ENCODE data around the gene LDLRAD2. TPM values are rescaled to one million over a fixed set of nuclear protein-coding genes. Genes with fewer than 3 reads are reported as not detected.

The LDLRAD2 gene
- total RNA-seq, 1 donor from 2014 or later, result 0.14 TPM

- Histone ChIP-seq H3K4me1 (ENCODE audit: insufficient read depth, low read length) (no peaks in the 10 kb centered on the region), H3K79me2 (ENCODE audit: insufficient read depth, low read length) (no peaks in the 10 kb centered on the region), H2AFZ (ENCODE audit: low read depth, low read length) (no peak overlapping the region), H3K36me3 (ENCODE audit: insufficient read depth, low read length) (peaks cover 28% of the 10 kb centered on the region), H3K27me3 (ENCODE audit: insufficient read depth, low read length) (no peaks in the 10 kb centered on the region), H3K4me2 (ENCODE audit: low read length) (no peak overlapping the region), H3K27ac (ENCODE audit: low read depth, low read length) (no peak overlapping the region), H3K4me3 (ENCODE audit: insufficient read depth, low read depth, low read length) (no peak overlapping the region), H3K9ac (ENCODE audit: low read length) (no peak overlapping the region), H4K20me1 (ENCODE audit: insufficient read depth, low read length) (no peaks in the 10 kb centered on the region), H3K9me3 (ENCODE audit: insufficient read depth, low read depth, low read length) (peaks cover 5% of the 10 kb centered on the region)
- TF ChIP-seq CTCF (IDR thresholded peaks at IDR 0.05; ENCODE audit: insufficient read depth, low read depth, low read length), result no peak
- no peak for TF ChIP-seq EZH2 (IDR thresholded peaks at IDR 0.05; ENCODE audit: insufficient read depth, low read length)
- no peak for FAIRE-seq
- no peaks in the 10 kb centered on the region for H3K4me1 Mint-ChIP-seq (ENCODE audit: low read depth, unreplicated experiment)
- no peak overlapping the region for H3K4me3 Mint-ChIP-seq (ENCODE audit: unreplicated experiment)
- peaks cover 45% of the 10 kb centered on the region for H3K36me3 Mint-ChIP-seq (ENCODE audit: low read depth, unreplicated experiment)
- peaks cover 6% of the 10 kb centered on the region for H3K9me3 Mint-ChIP-seq (ENCODE audit: unreplicated experiment)
- no peak for DNase-seq (ENCODE audit: low read depth)
- no peak overlapping the region for H3K27ac Mint-ChIP-seq (ENCODE audit: unreplicated experiment)
- H3K27me3 Mint-ChIP-seq (ENCODE audit: low read depth, unreplicated experiment), result no peaks in the 10 kb centered on the region
Observed at GRCh38 chr1:21833392-21833976, 21.4 kb downstream of the LDLRAD2 start.

GRCh38 chr1:21834094-21834493, 22.0 kb downstream of the LDLRAD2 start:
- TF ChIP-seq CTCF (IDR thresholded peaks at IDR 0.05; ENCODE audit: insufficient read depth, low read depth, low read length) (no peak), EZH2 (IDR thresholded peaks at IDR 0.05; ENCODE audit: insufficient read depth, low read length) (no peak)
- Histone ChIP-seq H2AFZ (ENCODE audit: low read depth, low read length) (no peak overlapping the region), H3K9me3 (ENCODE audit: insufficient read depth, low read depth, low read length) (peaks cover 5% of the 10 kb centered on the region), H3K27ac (ENCODE audit: low read depth, low read length) (no peak overlapping the region), H3K4me1 (ENCODE audit: insufficient read depth, low read length) (no peaks in the 10 kb centered on the region), H3K9ac (ENCODE audit: low read length) (no peak overlapping the region), H3K4me2 (ENCODE audit: low read length) (no peak overlapping the region), H4K20me1 (ENCODE audit: insufficient read depth, low read length) (no peaks in the 10 kb centered on the region), H3K4me3 (ENCODE audit: insufficient read depth, low read depth, low read length) (no peak overlapping the region), H3K36me3 (ENCODE audit: insufficient read depth, low read length) (peaks cover 30% of the 10 kb centered on the region), H3K79me2 (ENCODE audit: insufficient read depth, low read length) (no peaks in the 10 kb centered on the region), H3K27me3 (ENCODE audit: insufficient read depth, low read length) (no peaks in the 10 kb centered on the region)
- FAIRE-seq, result no peak
- peaks cover 44% of the 10 kb centered on the region for H3K36me3 Mint-ChIP-seq (ENCODE audit: low read depth, unreplicated experiment)
- DNase-seq (ENCODE audit: low read depth), result no peak
- H3K27me3 Mint-ChIP-seq (ENCODE audit: low read depth, unreplicated experiment), result no peaks in the 10 kb centered on the region
- no peaks in the 10 kb centered on the region for H3K4me1 Mint-ChIP-seq (ENCODE audit: low read depth, unreplicated experiment)
- no peak overlapping the region for H3K27ac Mint-ChIP-seq (ENCODE audit: unreplicated experiment)
- no peak overlapping the region for H3K4me3 Mint-ChIP-seq (ENCODE audit: unreplicated experiment)
- peaks cover 6% of the 10 kb centered on the region for H3K9me3 Mint-ChIP-seq (ENCODE audit: unreplicated experiment)

GRCh38 chr1:21834666-21835065, 22.6 kb downstream of the LDLRAD2 start:
- Mint-ChIP-seq H3K4me3 (ENCODE audit: unreplicated experiment) (no peak overlapping the region), H3K27ac (ENCODE audit: unreplicated experiment) (no peak overlapping the region), H3K4me1 (ENCODE audit: low read depth, unreplicated experiment) (no peaks in the 10 kb centered on the region), H3K36me3 (ENCODE audit: low read depth, unreplicated experiment) (peaks cover 44% of the 10 kb centered on the region), H3K9me3 (ENCODE audit: unreplicated experiment) (peaks cover 6% of the 10 kb centered on the region), H3K27me3 (ENCODE audit: low read depth, unreplicated experiment) (no peaks in the 10 kb centered on the region)
- no peaks in the 10 kb centered on the region for H3K4me1 ChIP-seq (ENCODE audit: insufficient read depth, low read length)
- no peak overlapping the region for H3K9ac ChIP-seq (ENCODE audit: low read length)
- H3K9me3 ChIP-seq (ENCODE audit: insufficient read depth, low read depth, low read length), result peaks cover 5% of the 10 kb centered on the region
- peaks cover 30% of the 10 kb centered on the region for H3K36me3 ChIP-seq (ENCODE audit: insufficient read depth, low read length)
- H3K4me3 ChIP-seq (ENCODE audit: insufficient read depth, low read depth, low read length), result no peak overlapping the region
- no peaks in the 10 kb centered on the region for H4K20me1 ChIP-seq (ENCODE audit: insufficient read depth, low read length)
- FAIRE-seq (no peak), DNase-seq (ENCODE audit: low read depth) (no peak)
- H3K79me2 ChIP-seq (ENCODE audit: insufficient read depth, low read length), result no peaks in the 10 kb centered on the region
- no peak overlapping the region for H3K27ac ChIP-seq (ENCODE audit: low read depth, low read length)
- H3K4me2 ChIP-seq (ENCODE audit: low read length), result no peak overlapping the region
- no peak for TF ChIP-seq CTCF (IDR thresholded peaks at IDR 0.05; ENCODE audit: insufficient read depth, low read depth, low read length)
- no peak for TF ChIP-seq EZH2 (IDR thresholded peaks at IDR 0.05; ENCODE audit: insufficient read depth, low read length)
- no peaks in the 10 kb centered on the region for H3K27me3 ChIP-seq (ENCODE audit: insufficient read depth, low read length)
- no peak overlapping the region for H2AFZ ChIP-seq (ENCODE audit: low read depth, low read length)
